HG03025 (cell line): ENCODE measurements around the gene TTC39B.

Experiments used
- ATAC-seq: cut with Tn5 transposase; IDR thresholded peaks from one replicate; pipeline ENCODE4 v1.9.1; 2021; ENCODE audit warnings: mild to moderate bottlenecking, moderate library complexity; ENCODE audit not compliant: unreplicated experiment, low FRiP score

Gene TTC39B

DNA sequence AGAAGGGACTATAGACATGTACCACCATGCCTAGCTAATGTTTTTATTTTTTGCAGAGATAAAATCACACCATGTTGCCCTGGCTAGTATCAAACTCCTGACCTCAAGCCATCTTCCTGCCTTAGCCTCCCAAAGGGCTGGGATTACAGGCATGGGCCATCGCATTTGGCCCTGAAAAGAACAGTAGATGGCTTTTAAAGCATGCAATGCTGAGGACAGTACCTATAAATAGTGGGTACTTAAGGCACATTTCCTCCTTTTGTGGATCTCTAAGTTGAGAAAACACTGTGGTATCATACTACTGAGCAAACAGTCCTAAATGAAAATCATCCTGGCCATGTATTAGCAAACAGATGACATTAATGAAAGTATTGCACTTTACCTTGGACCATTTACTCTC, 119.4 kb downstream of the TTC39B start:
- ATAC-seq = no peak

GRCh38 chr9:15182730-15183129, 124.3 kb downstream of the TTC39B start:
- ATAC-seq = no peak

- ATAC-seq = no peak
Observed at GRCh38 chr9:15182101-15182551, 124.9 kb downstream of the TTC39B start.

- no peak for ATAC-seq
Observed at GRCh38 chr9:15180124-15180523, 126.9 kb downstream of the TTC39B start.

- ATAC-seq = no peak
Observed at GRCh38 chr9:15178631-15179030, 128.4 kb downstream of the TTC39B start.

GRCh38 chr9:15176836-15177235, 130.2 kb downstream of the TTC39B start:
- ATAC-seq = no peak

DNA sequence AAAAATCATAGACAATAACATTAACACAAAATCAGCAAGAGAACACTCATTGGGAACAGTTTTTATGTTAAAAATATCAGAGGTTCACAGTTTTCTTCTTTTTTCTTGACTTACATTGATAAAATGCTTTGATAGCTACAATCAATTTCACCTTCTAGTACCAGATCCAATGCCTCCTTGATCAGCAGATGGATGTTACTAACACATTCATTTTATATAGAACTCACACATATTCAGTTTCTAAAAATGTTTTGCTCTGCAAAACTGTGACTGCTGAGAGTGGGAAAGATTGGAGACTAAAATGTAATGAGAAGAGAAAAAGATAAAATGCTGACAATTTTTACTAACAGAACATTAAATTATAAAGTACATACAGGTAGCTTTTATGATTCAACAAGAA, 143.1 kb downstream of the TTC39B start:
- ATAC-seq = no peak

- ATAC-seq = no peak
Observed at GRCh38 chr9:15161753-15162152, 145.3 kb downstream of the TTC39B start.

GRCh38 chr9:15160673-15161072, 146.3 kb downstream of the TTC39B start:
- ATAC-seq = no peak

GRCh38 chr9:15158064-15158463, 149.0 kb downstream of the TTC39B start:
- ATAC-seq = no peak

DNA sequence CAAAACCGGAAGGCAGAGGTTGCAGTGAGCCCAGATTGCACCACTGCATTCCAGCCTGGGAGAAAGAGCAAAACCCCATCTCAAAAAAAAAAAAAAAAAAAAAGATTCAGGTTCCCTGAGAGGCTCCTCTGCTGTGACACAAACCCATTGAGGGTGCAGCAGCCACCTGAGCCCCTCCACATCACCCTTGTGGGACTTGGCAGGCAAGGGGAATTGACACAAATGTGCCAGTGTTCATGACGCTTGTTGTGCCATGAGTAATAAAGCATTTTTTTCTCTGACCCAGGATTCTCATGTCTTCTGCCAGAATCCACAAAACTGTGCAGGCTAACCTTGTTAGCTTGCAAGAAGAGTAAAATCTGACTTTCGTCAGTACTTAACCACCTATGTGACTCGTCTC, 149.6 kb downstream of the TTC39B start:
- no peak for ATAC-seq

GRCh38 chr9:15156241-15156640, 150.8 kb downstream of the TTC39B start:
- ATAC-seq = no peak

- no peak for ATAC-seq
Observed at GRCh38 chr9:15155826-15156225, 151.2 kb downstream of the TTC39B start.

GRCh38 chr9:15155323-15155722, 151.7 kb downstream of the TTC39B start:
- no peak for ATAC-seq

DNA sequence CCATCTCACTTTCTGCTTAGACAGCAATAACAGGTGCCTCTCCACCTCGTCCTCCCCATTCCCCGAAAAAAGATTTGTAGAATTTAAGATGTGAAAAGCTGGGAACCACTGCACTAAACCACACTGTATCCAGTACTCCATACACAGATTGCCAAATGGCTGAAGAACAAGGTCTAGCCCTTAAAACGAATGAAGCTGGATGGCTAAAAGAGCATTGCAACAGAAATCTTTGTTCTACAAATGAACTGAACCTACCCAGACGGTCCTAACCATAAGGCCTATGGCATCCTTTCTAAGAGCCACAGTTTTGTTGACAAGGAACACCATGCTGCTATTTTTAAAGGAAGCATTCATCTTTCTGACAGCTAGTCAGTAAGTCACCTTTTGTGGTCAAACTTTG, 152.3 kb downstream of the TTC39B start:
- no peak for ATAC-seq

GRCh38 chr9:15153961-15154360, 153.1 kb downstream of the TTC39B start:
- no peak for ATAC-seq

DNA sequence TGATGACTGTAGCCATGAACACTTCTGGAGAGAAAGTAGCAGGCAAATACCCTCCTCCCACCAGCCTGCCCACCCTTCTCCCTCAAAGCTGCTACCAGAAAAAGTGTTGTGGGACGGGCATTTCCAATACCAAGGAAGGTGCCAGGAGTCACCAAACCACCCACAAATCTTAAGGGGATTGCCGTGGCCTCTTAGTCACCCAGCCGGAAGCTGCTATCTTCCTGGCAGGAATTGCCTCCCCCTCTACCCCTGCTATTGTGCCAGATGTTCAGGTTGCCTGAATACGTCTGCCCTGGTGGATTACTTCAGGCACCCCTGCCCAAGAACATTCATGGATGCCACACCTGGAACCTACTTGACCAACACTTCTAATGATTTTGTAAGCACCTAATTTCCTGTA, 156.1 kb downstream of the TTC39B start:
- no peak for ATAC-seq

DNA sequence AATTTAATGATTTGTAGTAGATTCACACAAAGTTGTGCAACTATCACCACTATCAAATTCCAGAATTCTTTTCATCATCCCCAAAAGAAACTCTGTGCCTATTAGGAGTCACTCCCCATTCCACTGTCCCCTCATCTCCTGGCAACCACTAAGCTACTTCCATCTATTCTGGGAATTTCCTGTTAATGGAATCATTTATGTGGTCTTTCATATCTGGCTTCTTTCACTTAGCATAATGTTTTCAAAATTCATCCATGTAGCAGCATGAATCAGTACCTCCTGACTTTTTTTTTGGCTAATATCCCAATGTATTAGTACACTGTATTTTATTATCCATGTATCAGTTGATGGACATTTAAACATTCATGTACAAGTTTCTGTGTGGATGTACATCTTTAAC, 157.6 kb downstream of the TTC39B start:
- ATAC-seq = no peak

DNA sequence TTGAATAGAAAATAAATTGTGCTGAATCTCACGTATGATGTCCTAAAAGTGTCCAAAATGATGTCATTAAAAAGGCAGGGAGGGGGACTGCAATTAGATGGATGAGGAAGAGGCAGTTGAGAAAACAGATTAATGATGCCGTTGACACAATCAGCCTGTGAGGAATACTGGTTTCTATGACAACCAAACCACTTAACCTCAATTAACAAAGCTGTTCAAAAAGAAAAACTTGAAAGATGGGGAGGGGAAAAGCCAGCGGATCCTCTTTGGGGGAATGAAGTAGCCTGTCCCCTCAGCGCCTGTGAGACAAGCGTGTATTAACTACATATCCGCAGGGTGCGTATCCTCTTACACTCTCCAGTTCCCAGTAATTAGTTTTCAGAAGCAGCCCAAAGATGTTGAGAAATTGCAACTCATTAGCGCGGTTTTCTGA, 160.7 kb downstream of the TTC39B start:
- ATAC-seq = no peak

GRCh38 chr9:15144622-15145061, 162.4 kb downstream of the TTC39B start:
- ATAC-seq = no peak

GRCh38 chr9:15142878-15143534, 164.0 kb downstream of the TTC39B start:
- no peak for ATAC-seq

GRCh38 chr9:15140051-15140450, 167.0 kb downstream of the TTC39B start:
- ATAC-seq = no peak

GRCh38 chr9:15139469-15139868, 167.5 kb downstream of the TTC39B start:
- no peak for ATAC-seq
